Endodermal cell (in vitro differentiated cells): ENCODE data around the gene SNX9. TPM values are rescaled to one million over a fixed set of nuclear protein-coding genes. Genes with fewer than 3 reads are reported as not detected.
A peak's percentile ranks its signal among the peaks of the same experiment; 100 is the strongest.

Source experiments
- DNase-seq: peaks from one replicate; pipeline ENCODE4 v3.0.0-alpha.2; 2017
- H3K27ac ChIP-seq: 2 replicates; pipeline ENCODE4 v1.5.1; 2013; ENCODE audit warnings: mild to moderate bottlenecking, low read depth, low read length, moderate library complexity
- H3K27me3 ChIP-seq: 2 replicates; pipeline ENCODE4 v1.6.1; 2013; ENCODE audit warnings: mild to moderate bottlenecking, low read length, moderate library complexity; ENCODE audit not compliant: insufficient read depth, control insufficient read depth, poor library complexity, severe bottlenecking
- H3K36me3 ChIP-seq: 2 replicates; pipeline ENCODE4 v1.7.0; 2013; ENCODE audit warnings: mild to moderate bottlenecking, low read length, moderate library complexity; ENCODE audit not compliant: control insufficient read depth, insufficient read depth
- H3K4me1 ChIP-seq: one replicate; pipeline ENCODE4 v1.7.0; 2013; ENCODE audit warnings: low read length; ENCODE audit not compliant: control insufficient read depth, insufficient read depth
- H3K4me3 ChIP-seq: 2 replicates; pipeline ENCODE4 v1.5.1; 2013; ENCODE audit warnings: mild to moderate bottlenecking, low read length, moderate library complexity
- H3K9ac ChIP-seq: 2 replicates; pipeline ENCODE4 v1.6.1; 2013; ENCODE audit warnings: mild to moderate bottlenecking, low read length, moderate library complexity; ENCODE audit not compliant: poor library complexity, severe bottlenecking; ENCODE audit errors: extremely low read depth
- H3K9me3 ChIP-seq: 2 replicates; pipeline ENCODE4 v1.6.1; 2013; ENCODE audit warnings: mild to moderate bottlenecking, low read length, moderate library complexity; ENCODE audit not compliant: control insufficient read depth
- H3K27ac Mint-ChIP-seq: 2 replicates; pipeline ENCODE4 v1.8.0; 2020; ENCODE audit warnings: mixed read lengths
- H3K27me3 Mint-ChIP-seq: 2 replicates; pipeline ENCODE4 v1.8.0; 2021; ENCODE audit warnings: mild to moderate bottlenecking, mixed read lengths; ENCODE audit not compliant: insufficient read depth
- H3K36me3 Mint-ChIP-seq: 2 replicates; pipeline ENCODE4 v1.8.0; 2020; ENCODE audit warnings: low read depth, mixed read lengths
- H3K4me1 Mint-ChIP-seq: 2 replicates; pipeline ENCODE4 v1.8.0; 2020; ENCODE audit warnings: mixed read lengths
- H3K4me3 Mint-ChIP-seq: 2 replicates; pipeline ENCODE4 v1.8.0; 2020; ENCODE audit warnings: mild to moderate bottlenecking, moderate library complexity, mixed read lengths
- H3K9me3 Mint-ChIP-seq: 2 replicates; pipeline ENCODE4 v1.8.0; 2020; ENCODE audit warnings: mild to moderate bottlenecking, mixed read lengths
- CTCF ChIP-seq: fragments of 200-600 bp; sonication (generic); conservative IDR thresholded peaks from 2 replicates; pipeline ENCODE4 v1.5.0; 2021; ENCODE audit warnings: antibody characterized with exemption, mild to moderate bottlenecking
- WGBS, 2 experiments: methylation state at CpG; one replicate each; pipeline versions ENCODE4 v1.1.5 to v1.1.7; 2013; ENCODE audit warnings: missing lambda C conversion rate in 2 of 2, mixed read lengths in 1 of 2; ENCODE audit not compliant: insufficient coverage in 1 of 2, insufficient read length in 1 of 2; 5-methylcytosine and 5-hydroxymethylcytosine counted together
- total RNA-seq, 2 donors: library from RNA; stranded (reverse); fragmentation: NEBNext Ultra II Directional in 1 of 2; extraction: Animal tissue kit (Norgen Biotek cat#: 25700) in 1 of 2; gene quantifications; 2 replicates in 1 of 2; 3 replicates in 1 of 2; pipeline ENCODE4 v1.2.1, GENCODE V29; 2021

Gene SNX9
- total RNA-seq, 2 donors from 2014 or later: 30.6 to 33.0 TPM

- DNase-seq: peak; percentile 83
- Histone ChIP-seq H3K27ac (no peak overlapping the region), H3K9ac (no peak overlapping the region), H3K4me1 (no peaks in the 10 kb centered on the region), H3K36me3 (no peaks in the 10 kb centered on the region), H3K9me3 (no peaks in the 10 kb centered on the region), H3K4me3 (no peak overlapping the region), H3K27me3 (no peaks in the 10 kb centered on the region)
- TF ChIP-seq CTCF: no peak
- 88 to 91% methylated on average over 14 to 15 of the region's 15 CpGs for WGBS, 2 experiments
- H3K27me3 Mint-ChIP-seq: no peaks in the 10 kb centered on the region
- H3K4me1 Mint-ChIP-seq: no peaks in the 10 kb centered on the region
- no peaks in the 10 kb centered on the region for H3K36me3 Mint-ChIP-seq
- H3K9me3 Mint-ChIP-seq: no peaks in the 10 kb centered on the region
- H3K4me3 Mint-ChIP-seq: no peak overlapping the region
- H3K27ac Mint-ChIP-seq: no peak overlapping the region
Measured at GRCh38 chr6:157789861-157790260, 33.2 kb upstream of the SNX9 start.

GRCh38 chr6:157790548-157791160 lies 32.4 kb upstream of the SNX9 start:
- Mint-ChIP-seq H3K4me3 (no peak overlapping the region), H3K4me1 (no peaks in the 10 kb centered on the region), H3K27me3 (no peaks in the 10 kb centered on the region), H3K36me3 (no peaks in the 10 kb centered on the region), H3K27ac (no peak overlapping the region), H3K9me3 (no peaks in the 10 kb centered on the region)
- no peaks in the 10 kb centered on the region for H3K36me3 ChIP-seq
- no peaks in the 10 kb centered on the region for H3K4me1 ChIP-seq
- no peak for DNase-seq
- no peak overlapping the region for H3K27ac ChIP-seq
- no peak for TF ChIP-seq CTCF
- H3K4me3 ChIP-seq: no peak overlapping the region
- H3K27me3 ChIP-seq: no peaks in the 10 kb centered on the region
- no peaks in the 10 kb centered on the region for H3K9me3 ChIP-seq
- H3K9ac ChIP-seq: no peak overlapping the region
- WGBS, 2 experiments: 90 to 91% methylated on average over 4 of the region's 4 CpGs

- H3K9me3 ChIP-seq: no peaks in the 10 kb centered on the region
- no peaks in the 10 kb centered on the region for H3K36me3 ChIP-seq
- Mint-ChIP-seq H3K27me3 (no peaks in the 10 kb centered on the region), H3K9me3 (no peaks in the 10 kb centered on the region), H3K27ac (no peak overlapping the region), H3K36me3 (no peaks in the 10 kb centered on the region), H3K4me3 (no peak overlapping the region), H3K4me1 (no peaks in the 10 kb centered on the region)
- H3K27me3 ChIP-seq: no peaks in the 10 kb centered on the region
- no peak for DNase-seq
- H3K9ac ChIP-seq: no peak overlapping the region
- WGBS, 2 experiments: 95% methylated on average over 2 of the region's 2 CpGs; no CpG with 5 or more reads in 1 of the 2 experiments
- H3K4me3 ChIP-seq: no peak overlapping the region
- no peak overlapping the region for H3K27ac ChIP-seq
- H3K4me1 ChIP-seq: no peaks in the 10 kb centered on the region
- TF ChIP-seq CTCF: no peak
Measured at GRCh38 chr6:157791450-157791849, 31.6 kb upstream of the SNX9 start.
